ENCODE measurements around the gene MYOZ1.
A peak's percentile ranks its signal among the peaks of the same experiment; 100 is the strongest.

MYOZ1 gene

DNA sequence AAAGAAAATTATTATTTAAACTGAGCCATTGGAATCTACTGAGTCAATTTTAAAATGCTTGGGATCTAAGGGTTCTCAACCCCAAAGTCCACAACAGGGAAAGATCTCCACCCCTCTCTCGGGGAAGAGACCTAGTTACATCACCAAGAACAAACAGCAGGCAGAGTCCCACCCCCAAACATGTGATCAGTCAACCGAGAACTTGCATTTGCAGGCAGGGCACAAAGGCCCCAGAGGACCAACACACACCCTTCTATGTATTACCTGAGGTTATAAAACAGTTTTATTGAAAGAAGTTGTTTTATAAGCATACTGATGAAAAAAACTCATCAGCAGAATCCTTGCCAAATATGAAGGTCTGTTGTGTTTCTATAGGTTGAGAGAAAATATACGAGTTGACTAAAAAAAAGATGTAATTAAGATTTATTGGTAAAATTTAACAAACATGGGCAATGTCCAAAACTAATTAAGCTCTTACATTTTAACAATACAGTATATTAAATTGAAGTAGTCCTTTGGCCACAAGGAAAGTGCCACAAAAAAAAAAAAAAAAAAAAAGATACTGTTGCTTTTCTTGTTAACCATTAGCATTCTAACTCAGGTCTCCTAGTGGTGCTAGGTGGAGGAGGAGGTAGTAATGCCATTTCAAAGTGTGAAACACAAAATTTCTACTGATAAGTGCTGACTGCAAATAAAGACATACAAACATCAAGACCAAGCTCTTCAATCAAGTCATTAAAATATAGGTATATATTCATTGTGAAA, 49.2 kb downstream of the MYOZ1 start:
- peak; percentile 20 for DNase-seq

GRCh38 chr10:73590881-73591799, 50.1 kb downstream of the MYOZ1 start, which contains the start of gene USP54:
USP54 (minus strand) TSS chr10:73591342; CDS start chr10:73575658, 15,684 bp downstream.
- peak; percentile 5 for DNase-seq

DNA sequence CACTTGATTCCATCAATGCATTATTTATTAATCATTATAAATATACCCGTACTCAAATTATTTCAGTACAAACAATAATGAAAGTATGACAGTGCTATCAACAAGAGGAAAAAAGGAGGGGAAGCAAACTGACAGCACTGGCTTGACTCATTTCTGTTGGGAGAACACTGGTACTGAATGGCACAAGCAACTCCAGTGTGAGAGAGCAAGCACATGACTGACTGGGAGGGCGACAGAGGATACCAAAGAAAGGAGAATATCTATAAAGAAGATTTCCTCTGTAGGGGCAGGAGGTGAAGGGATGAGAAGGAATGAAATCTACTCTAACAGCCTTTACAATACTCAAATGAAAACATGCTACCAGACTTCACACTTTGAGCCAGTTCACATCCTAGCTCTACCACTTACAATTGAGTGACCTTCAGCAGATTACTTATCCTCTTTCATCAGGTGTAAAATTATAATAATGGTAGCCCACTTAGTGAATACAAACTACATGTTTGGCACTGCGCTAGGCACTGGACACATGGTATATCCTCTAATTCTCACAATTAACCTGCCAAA, 51.6 kb downstream of the MYOZ1 start:
- no peak for DNase-seq

- DNase-seq: no peak
Observed at GRCh38 chr10:73588656-73589055, 52.6 kb downstream of the MYOZ1 start.

DNA sequence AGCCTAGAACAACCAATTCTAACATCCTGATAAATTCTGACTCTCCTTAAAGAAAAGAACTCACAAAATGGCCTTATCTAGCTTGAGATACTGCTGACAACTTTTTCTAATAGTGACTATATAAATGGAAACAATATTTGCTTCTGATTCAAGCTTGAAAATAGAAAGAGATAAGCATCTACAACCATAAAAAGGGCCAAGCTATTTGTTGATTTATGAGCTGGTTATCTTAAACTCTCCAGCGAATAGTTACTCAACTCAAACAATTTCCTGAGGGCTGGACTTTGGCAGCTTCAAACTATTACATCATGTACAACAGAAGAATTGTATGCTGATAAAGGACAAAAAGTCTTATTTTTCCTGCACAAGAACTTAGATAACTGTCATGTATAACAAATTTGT, 54.7 kb downstream of the MYOZ1 start:
- no peak for DNase-seq

- DNase-seq: no peak
Observed at GRCh38 chr10:73585327-73585726, 55.9 kb downstream of the MYOZ1 start.

GRCh38 chr10:73584737-73585136, 56.5 kb downstream of the MYOZ1 start:
- no peak for DNase-seq

DNA sequence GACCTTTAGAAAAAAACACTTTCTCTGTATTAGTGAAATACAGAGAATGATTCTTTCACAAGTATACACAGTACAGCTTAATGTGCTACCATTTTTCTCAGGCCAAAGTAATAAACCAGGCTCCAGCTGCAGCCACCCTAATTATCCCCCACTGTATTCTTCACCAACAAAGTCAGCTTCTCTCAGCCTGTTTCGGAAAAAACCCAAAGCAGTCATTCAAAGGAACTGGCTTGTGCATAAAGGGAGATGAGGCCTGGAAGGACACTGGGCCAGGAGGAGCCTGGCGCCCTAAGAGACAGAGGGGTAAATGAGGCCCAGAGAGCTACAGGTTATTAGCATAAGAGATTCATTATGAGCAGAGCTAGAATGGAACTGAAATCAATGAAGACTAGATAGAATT, 59.4 kb downstream of the MYOZ1 start:
- no peak for DNase-seq
